A673 (cell line): Measurements from ENCODE around the gene CCL21. TPM values are rescaled to one million over a fixed set of nuclear protein-coding genes. Genes with fewer than 3 reads are reported as not detected.

ENCODE experiments used
- BruUV-seq: library from RNA; stranded (reverse); fragments of 400-500 nt; replicated peaks from 2 replicates; lab custom pipeline; 2021; lab: Mats Ljungman, UMichigan
- CTCF ChIA-PET: fragments of 300-600 bp; sonication (Branson Sonifier 250); formaldehyde crosslinking; loops from one replicate; lab custom pipeline; 2022; ENCODE audit warnings: antibody characterized with exemption; lab: Charles Lee
- POLR2A ChIA-PET: fragments of 300-600 bp; sonication (Branson Sonifier 250); formaldehyde crosslinking; loops from one replicate; lab custom pipeline; 2022; ENCODE audit warnings: antibody characterized with exemption; ENCODE audit not compliant: low non-redundant PET; lab: Charles Lee
- DNase-seq: peaks from one replicate; pipeline ENCODE4 v3.0.0-alpha.2; 2015; ENCODE audit warnings: low spot score
- H3K27ac ChIP-seq: fragments of 200-600 bp; sonication (generic); 2 replicates; pipeline ENCODE4 v1.5.1; 2016; ENCODE audit warnings: mixed run types, low read depth, mild to moderate bottlenecking, mixed read lengths, antibody characterized with exemption, low read length; ENCODE audit not compliant: poor library complexity, severe bottlenecking
- H3K27me3 ChIP-seq: fragments of 200-600 bp; sonication (generic); replicated peaks from 2 replicates; pipeline ENCODE4 v1.6.1; 2017; ENCODE audit warnings: mixed run types, low read depth, mild to moderate bottlenecking, mixed read lengths, antibody characterized with exemption, low read length; ENCODE audit not compliant: insufficient read depth, poor library complexity
- H3K36me3 ChIP-seq: fragments of 200-600 bp; sonication (generic); 2 replicates; pipeline ENCODE4 v1.6.1; 2016; ENCODE audit warnings: mixed run types, mild to moderate bottlenecking, mixed read lengths, antibody characterized with exemption, low read length; ENCODE audit not compliant: insufficient read depth, poor library complexity, severe bottlenecking
- H3K4me1 ChIP-seq: fragments of 200-600 bp; sonication (generic); 2 replicates; pipeline ENCODE4 v1.6.1; 2017; ENCODE audit warnings: mixed run types, mild to moderate bottlenecking, mixed read lengths, antibody characterized with exemption, low read length; ENCODE audit not compliant: insufficient read depth, poor library complexity, severe bottlenecking
- H3K4me3 ChIP-seq: fragments of 200-600 bp; sonication (generic); 2 replicates; pipeline ENCODE4 v1.5.1; 2016; ENCODE audit warnings: low read depth, mixed run types, mild to moderate bottlenecking, mixed read lengths, low read length; ENCODE audit not compliant: poor library complexity, severe bottlenecking
- H3K9me3 ChIP-seq: fragments of 200-600 bp; sonication (generic); 2 replicates; pipeline ENCODE4 v1.6.1; 2016; ENCODE audit warnings: mixed run types, low read depth, mild to moderate bottlenecking, mixed read lengths, antibody characterized with exemption, low read length; ENCODE audit not compliant: poor library complexity, severe bottlenecking
- EZH2 ChIP-seq: fragments of 200-600 bp; sonication (generic); IDR thresholded peaks from 2 replicates; pipeline ENCODE4 v1.6.1; 2017; ENCODE audit warnings: borderline replicate concordance, low read depth, mild to moderate bottlenecking, mixed read lengths, antibody characterized with exemption, low read length; ENCODE audit not compliant: poor library complexity, severe bottlenecking
- intact Hi-C: fragments of 100-400 bp; cut with micrococcal nuclease; formaldehyde crosslinking; loops from one replicate; pipeline ENCODE4 v1.10.0; 2022; ENCODE audit not compliant: unreplicated experiment
- total RNA-seq: library from RNA; stranded (reverse); gene quantifications from 2 replicates; pipeline ENCODE4 v1.2.3, GENCODE V29; 2021
- TF ChIP-seq, protein P1 (sequence below): fragments of 300-800, 200-600 bp; sonication (generic); conservative IDR thresholded peaks from 2 replicates; pipeline ENCODE4 v1.5.1; 2017; ENCODE audit warnings: low read depth, mild to moderate bottlenecking, antibody characterized with exemption, low read length, moderate library complexity, mixed read lengths

The CCL21 gene
- total RNA-seq, 1 experiment from 2014 or later: not detected

DNA sequence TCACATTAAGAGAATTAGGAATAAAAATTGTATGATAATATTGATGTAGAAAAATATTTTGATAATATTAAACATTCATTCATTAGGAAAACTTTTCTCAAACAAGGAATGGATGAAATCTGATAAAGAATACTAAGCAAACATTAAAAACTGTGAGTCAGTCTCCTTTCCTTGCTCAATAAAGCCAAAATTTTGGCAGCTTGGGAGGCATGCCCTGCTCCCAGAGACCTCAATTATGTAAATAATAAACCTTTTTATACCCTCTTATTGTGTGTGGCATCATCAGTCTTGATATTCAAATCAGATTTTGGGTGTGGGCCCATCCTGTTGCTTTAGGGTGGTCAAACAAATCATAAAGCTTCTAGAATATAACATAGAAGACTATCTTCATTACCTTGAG is 36.6 kb upstream of the CCL21 start:
- DNase-seq: no peak
- ChIA-PET CTCF (no interaction called here), POLR2A (no interaction called here)
- no peaks in the 10 kb centered on the region for H3K4me1 ChIP-seq
- H3K36me3 ChIP-seq: no peaks in the 10 kb centered on the region
- no TSS peak for BruUV-seq
- H3K9me3 ChIP-seq: no peaks in the 10 kb centered on the region
- intact Hi-C loops: no loop called here
- no peak overlapping the region for H3K27ac ChIP-seq
- TF ChIP-seq EZH2: no peak
- TF ChIP-seq, protein P1, sequence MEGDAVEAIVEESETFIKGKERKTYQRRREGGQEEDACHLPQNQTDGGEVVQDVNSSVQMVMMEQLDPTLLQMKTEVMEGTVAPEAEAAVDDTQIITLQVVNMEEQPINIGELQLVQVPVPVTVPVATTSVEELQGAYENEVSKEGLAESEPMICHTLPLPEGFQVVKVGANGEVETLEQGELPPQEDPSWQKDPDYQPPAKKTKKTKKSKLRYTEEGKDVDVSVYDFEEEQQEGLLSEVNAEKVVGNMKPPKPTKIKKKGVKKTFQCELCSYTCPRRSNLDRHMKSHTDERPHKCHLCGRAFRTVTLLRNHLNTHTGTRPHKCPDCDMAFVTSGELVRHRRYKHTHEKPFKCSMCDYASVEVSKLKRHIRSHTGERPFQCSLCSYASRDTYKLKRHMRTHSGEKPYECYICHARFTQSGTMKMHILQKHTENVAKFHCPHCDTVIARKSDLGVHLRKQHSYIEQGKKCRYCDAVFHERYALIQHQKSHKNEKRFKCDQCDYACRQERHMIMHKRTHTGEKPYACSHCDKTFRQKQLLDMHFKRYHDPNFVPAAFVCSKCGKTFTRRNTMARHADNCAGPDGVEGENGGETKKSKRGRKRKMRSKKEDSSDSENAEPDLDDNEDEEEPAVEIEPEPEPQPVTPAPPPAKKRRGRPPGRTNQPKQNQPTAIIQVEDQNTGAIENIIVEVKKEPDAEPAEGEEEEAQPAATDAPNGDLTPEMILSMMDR: no peak
- H3K27me3 ChIP-seq: peaks cover 3% of the 10 kb centered on the region
- H3K4me3 ChIP-seq: no peak overlapping the region

DNA sequence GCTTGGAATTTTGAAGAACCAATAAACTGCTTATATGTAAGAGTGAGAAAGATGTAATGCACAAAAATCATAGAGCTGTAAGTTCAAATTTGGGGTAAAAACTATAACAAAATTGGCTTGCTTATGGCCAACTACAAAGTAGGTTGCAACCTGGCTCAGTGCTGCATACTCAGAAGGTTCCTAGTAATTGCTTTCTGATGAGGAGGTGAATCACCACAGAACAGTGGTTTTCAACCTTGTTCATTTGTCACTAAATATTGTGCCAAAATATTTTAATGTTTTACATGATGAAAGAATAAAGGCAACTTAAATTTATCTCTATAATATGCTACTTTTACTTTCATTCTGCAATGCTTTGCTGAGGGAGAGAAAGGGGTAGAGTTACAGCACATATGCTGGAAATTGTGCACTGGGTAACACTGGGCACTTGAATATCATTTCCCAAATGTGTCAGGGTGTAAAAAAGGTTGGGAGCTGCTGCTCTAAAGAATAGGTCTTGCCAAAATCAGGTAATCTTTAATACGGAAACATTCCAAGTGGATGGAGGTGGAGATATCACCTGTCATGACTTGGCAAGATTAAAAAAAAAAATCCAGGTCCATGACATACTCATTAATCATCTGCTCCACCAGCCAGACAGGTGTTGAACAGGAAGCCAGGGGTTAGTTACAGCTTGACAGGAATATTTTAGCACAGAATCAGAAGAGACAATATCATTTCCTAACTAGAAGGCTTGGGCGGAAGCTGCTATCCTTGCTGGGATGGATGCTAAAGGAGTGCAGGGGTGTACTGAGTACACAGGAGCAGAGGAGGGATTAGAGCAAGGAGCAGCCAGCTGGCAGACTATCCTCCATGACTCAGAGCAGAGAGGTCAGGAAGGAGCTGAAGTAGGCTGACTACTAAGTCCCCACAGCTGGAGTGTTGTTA is 34.6 kb upstream of the CCL21 start:
- H3K9me3 ChIP-seq: no peaks in the 10 kb centered on the region
- TF ChIP-seq, protein P1: no peak
- TF ChIP-seq EZH2: no peak
- no peaks in the 10 kb centered on the region for H3K36me3 ChIP-seq
- ChIA-PET POLR2A (no interaction called here), CTCF (no interaction called here)
- H3K4me3 ChIP-seq: no peak overlapping the region
- no peaks in the 10 kb centered on the region for H3K4me1 ChIP-seq
- intact Hi-C loops: no loop called here
- no peak overlapping the region for H3K27ac ChIP-seq
- DNase-seq: no peak
- no peaks in the 10 kb centered on the region for H3K27me3 ChIP-seq
- no TSS peak for BruUV-seq

DNA sequence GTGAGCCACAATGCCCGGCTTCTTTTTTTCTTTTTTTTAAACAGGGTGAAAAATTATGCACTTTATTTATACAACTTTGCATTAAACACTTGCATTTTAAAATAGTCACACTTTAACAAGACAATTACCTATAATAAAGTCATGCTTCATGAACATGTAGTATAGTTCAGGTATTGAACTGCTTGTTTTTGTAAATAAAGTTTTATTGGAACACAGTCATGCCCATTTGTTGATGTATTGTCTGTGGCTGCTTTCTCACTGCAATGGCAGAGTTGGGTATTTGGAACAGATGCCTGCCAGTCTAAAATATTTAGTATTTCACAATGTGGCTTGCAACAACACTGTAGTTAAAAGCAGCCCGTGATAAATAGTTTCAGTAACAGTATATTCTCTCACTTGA is 32.8 kb upstream of the CCL21 start:
- no peak overlapping the region for H3K27ac ChIP-seq
- H3K36me3 ChIP-seq: no peaks in the 10 kb centered on the region
- no peaks in the 10 kb centered on the region for H3K9me3 ChIP-seq
- H3K27me3 ChIP-seq: no peaks in the 10 kb centered on the region
- no peak for DNase-seq
- ChIA-PET CTCF (no interaction called here), POLR2A (no interaction called here)
- no TSS peak for BruUV-seq
- intact Hi-C loops: no loop called here
- H3K4me1 ChIP-seq: no peaks in the 10 kb centered on the region
- no peak for TF ChIP-seq EZH2
- TF ChIP-seq, protein P1: no peak
- no peak overlapping the region for H3K4me3 ChIP-seq
